SK-N-SH (cell line): ENCODE data around the gene AQP9. TPM values are rescaled to one million over a fixed set of nuclear protein-coding genes. Genes with fewer than 3 reads are reported as not detected.

ENCODE experiments used
- CTCF ChIA-PET: fragments of 300-600, 350-600 bp; formaldehyde crosslinking; extraction: SDS; loops from one replicate; lab custom pipeline; 2021; lab: Yijun Ruan, JAX
- POLR2A ChIA-PET: fragments of 350-600 bp; sonication (Branson Sonifier 250); formaldehyde crosslinking; extraction: SDS; loops from one replicate; lab custom pipeline; 2020; ENCODE audit warnings: antibody characterized with exemption, inconsistent platforms; lab: Yijun Ruan, JAX
- DNase-seq: peaks from one replicate; pipeline ENCODE4 v3.0.0; 2012
- H2AFZ ChIP-seq: fragments of 200-600 bp; sonication (generic); 2 replicates; pipeline ENCODE4 v1.8.1; 2016; ENCODE audit warnings: antibody characterized with exemption, mild to moderate bottlenecking, low read depth
- H3F3A ChIP-seq: fragments of 200-600 bp; sonication (generic); replicated peaks from 2 replicates; pipeline ENCODE3; 2016; ENCODE audit warnings: antibody characterized with exemption, mild to moderate bottlenecking; ENCODE audit not compliant: insufficient read depth
- H3K27ac ChIP-seq, 2 experiments: fragments of 200-500 bp in 1 of 2; fragments of 200-600 bp in 1 of 2; sonication (Bioruptor generic) in 1 of 2; sonication (generic), shearing (Covaris generic) in 1 of 2; 2 replicates each; pipeline versions ENCODE4 v1.5.1 to v1.6.1; 2014 to 2016; ENCODE audit warnings: low read depth in 2 of 2, inconsistent platforms in 1 of 2, low read length in 1 of 2, mild to moderate bottlenecking in 1 of 2, mixed read lengths in 1 of 2
- H3K27me3 ChIP-seq: fragments of 200-600 bp; sonication (generic), shearing (Covaris generic); 2 replicates; pipeline ENCODE4 v1.6.1; 2016; ENCODE audit warnings: mixed run types; ENCODE audit not compliant: insufficient read depth
- H3K36me3 ChIP-seq, 2 experiments: fragments of 200-500 bp in 1 of 2; fragments of 200-600 bp in 1 of 2; sonication (Bioruptor generic) in 1 of 2; sonication (generic) in 1 of 2; replicated peaks in 1 of 2; 2 replicates each; pipeline versions ENCODE3 to v1.5.1; 2014 to 2016; ENCODE audit warnings: low read length in 1 of 2, mild to moderate bottlenecking in 1 of 2; ENCODE audit not compliant: insufficient read depth in 2 of 2, control insufficient read depth in 1 of 2
- H3K4me1 ChIP-seq, 2 experiments: fragments of 200-500 bp in 1 of 2; fragments of 200-600 bp in 1 of 2; sonication (Bioruptor generic) in 1 of 2; sonication (generic), shearing (Covaris generic) in 1 of 2; 2 replicates each; pipeline versions ENCODE4 v1.5.1 to v1.6.1; 2014 to 2016; ENCODE audit warnings: low read depth in 1 of 2, low read length in 1 of 2, mixed run types in 1 of 2; ENCODE audit not compliant: insufficient read depth in 2 of 2, control insufficient read depth in 1 of 2
- H3K4me2 ChIP-seq: fragments of 200-600 bp; sonication (generic), shearing (Covaris generic); 2 replicates; pipeline ENCODE4 v1.6.1; 2017; ENCODE audit warnings: mixed run types
- H3K4me3 ChIP-seq, 2 experiments: fragments of 200-500 bp in 1 of 2; fragments of 200-600 bp in 1 of 2; sonication (Bioruptor generic) in 1 of 2; sonication (generic), shearing (Covaris generic) in 1 of 2; 2 replicates each; pipeline versions ENCODE4 v1.5.1 to v1.8.1; 2014 to 2016; ENCODE audit warnings: low read depth in 2 of 2, inconsistent platforms in 1 of 2, low read length in 1 of 2, mild to moderate bottlenecking in 1 of 2, mixed read lengths in 1 of 2, moderate library complexity in 1 of 2
- H3K79me2 ChIP-seq: fragments of 200-600 bp; sonication (generic); 2 replicates; pipeline ENCODE4 v1.8.1; 2017; ENCODE audit warnings: mild to moderate bottlenecking; ENCODE audit not compliant: insufficient read depth
- H3K9ac ChIP-seq: fragments of 200-600 bp; sonication (generic); 2 replicates; pipeline ENCODE4 v1.6.1; 2017; ENCODE audit warnings: mixed run types
- H3K9me2 ChIP-seq: fragments of 200-600 bp; sonication (generic); 2 replicates; pipeline ENCODE4 v1.6.1; 2017; ENCODE audit warnings: mixed run types
- H3K9me3 ChIP-seq: fragments of 200-600 bp; sonication (generic); 2 replicates; pipeline ENCODE4 v1.6.1; 2017; ENCODE audit warnings: mixed run types, mild to moderate bottlenecking, moderate library complexity
- H4K20me1 ChIP-seq: fragments of 200-600 bp; sonication (generic); 2 replicates; pipeline ENCODE4 v1.6.1; 2017; ENCODE audit warnings: mild to moderate bottlenecking, mixed run types; ENCODE audit not compliant: insufficient read depth
- CHD2 ChIP-seq: fragments of 150-350 bp; IDR thresholded peaks from 2 replicates; pipeline ENCODE4 v1.6.1; 2018; ENCODE audit warnings: low read length; ENCODE audit not compliant: partially characterized antibody
- CTCF ChIP-seq: fragments of 200-600 bp; sonication (generic); IDR thresholded peaks from 2 replicates; pipeline ENCODE4 v1.6.1; 2017; ENCODE audit warnings: antibody characterized with exemption, mild to moderate bottlenecking, moderate library complexity
- ELF1 ChIP-seq: IDR thresholded peaks from 2 replicates; pipeline ENCODE4 v1.4.0; 2012
- EP300 ChIP-seq, 2 experiments: IDR thresholded peaks; 2 replicates each; pipeline versions ENCODE4 v1.4.0 to v1.6.1; 2012; ENCODE audit warnings: borderline replicate concordance in 1 of 2, low read depth in 1 of 2, low read length in 1 of 2
- EZH2phosphoT487 ChIP-seq: fragments of 200-600 bp; sonication (generic); IDR thresholded peaks from 2 replicates; pipeline ENCODE4 v1.6.1; 2017; ENCODE audit warnings: low read depth, mixed run types, mild to moderate bottlenecking, antibody characterized with exemption, moderate library complexity, borderline replicate concordance
- FOXJ3 ChIP-seq: sonication (generic); formaldehyde crosslinking; IDR thresholded peaks from 2 replicates; pipeline ENCODE4 v1.5.1; 2020; ENCODE audit warnings: mild to moderate bottlenecking, missing genetic modification reagents
- FOXM1 ChIP-seq: IDR thresholded peaks from 2 replicates; pipeline ENCODE4 v1.4.0; 2012; ENCODE audit warnings: low read depth, mild to moderate bottlenecking
- GABPA ChIP-seq: IDR thresholded peaks from 2 replicates; pipeline ENCODE4 v1.4.0; 2012; ENCODE audit warnings: low read depth, mild to moderate bottlenecking
- GATA2 ChIP-seq: sonication (generic); formaldehyde crosslinking; IDR thresholded peaks from 2 replicates; pipeline ENCODE4 v1.5.0; 2020; ENCODE audit warnings: mild to moderate bottlenecking, missing genetic modification reagents
- IRF3 ChIP-seq: fragments of 150-350 bp; IDR thresholded peaks from 2 replicates; pipeline ENCODE4 v1.6.1; 2016; ENCODE audit warnings: mild to moderate bottlenecking, low read depth, low read length
- JUND ChIP-seq: IDR thresholded peaks from 2 replicates; pipeline ENCODE4 v1.4.0; 2012
- MAX ChIP-seq: IDR thresholded peaks from 2 replicates; pipeline ENCODE4 v1.4.0; 2012; ENCODE audit warnings: low read depth
- MXI1 ChIP-seq: IDR thresholded peaks from 2 replicates; pipeline ENCODE4 v1.6.1; 2012; ENCODE audit warnings: mild to moderate bottlenecking, low read depth, low read length, improper control_type of control experiment
- NFIC ChIP-seq: IDR thresholded peaks from 2 replicates; pipeline ENCODE4 v1.4.0; 2012; ENCODE audit warnings: borderline replicate concordance
- POLR2AphosphoS5 ChIP-seq: IDR thresholded peaks from 2 replicates; pipeline ENCODE4 v1.6.1; 2012; ENCODE audit warnings: low read depth, low read length
- RAD21 ChIP-seq: IDR thresholded peaks from 2 replicates; pipeline ENCODE4 v1.6.1; 2012; ENCODE audit warnings: mild to moderate bottlenecking, low read length
- REST ChIP-seq: IDR thresholded peaks from 2 replicates; pipeline ENCODE4 v1.6.1; 2012; ENCODE audit warnings: mild to moderate bottlenecking, low read depth, low read length, moderate library complexity
- RFX5 ChIP-seq: IDR thresholded peaks from 2 replicates; pipeline ENCODE4 v1.6.1; 2012; ENCODE audit warnings: mild to moderate bottlenecking, improper control_type of control experiment, low read length
- SMC3 ChIP-seq: IDR thresholded peaks from 2 replicates; pipeline ENCODE4 v1.6.1; 2012; ENCODE audit warnings: low read depth, low read length, improper control_type of control experiment
- TAF1 ChIP-seq: IDR thresholded peaks from 2 replicates; pipeline ENCODE4 v1.6.1; 2012; ENCODE audit warnings: low read depth, mild to moderate bottlenecking, low read length, moderate library complexity, borderline replicate concordance
- WGBS: methylation state at CpG from one replicate; pipeline ENCODE4 v1.1.6; 2017; ENCODE audit warnings: low lambda C conversion rate; 5-methylcytosine and 5-hydroxymethylcytosine counted together
- polyA plus RNA-seq, 3 experiments: library from polyadenylated mRNA; depleted of rRNA; stranded (reverse); fragments of >200 nt; gene quantifications; 2 replicates each; pipeline ENCODE4 v1.2.3, GENCODE V29; 2012

AQP9 gene
- polyA plus RNA-seq, 1 of the 3 experiments (the other 2 are of a cell fraction) = not detected

DNA sequence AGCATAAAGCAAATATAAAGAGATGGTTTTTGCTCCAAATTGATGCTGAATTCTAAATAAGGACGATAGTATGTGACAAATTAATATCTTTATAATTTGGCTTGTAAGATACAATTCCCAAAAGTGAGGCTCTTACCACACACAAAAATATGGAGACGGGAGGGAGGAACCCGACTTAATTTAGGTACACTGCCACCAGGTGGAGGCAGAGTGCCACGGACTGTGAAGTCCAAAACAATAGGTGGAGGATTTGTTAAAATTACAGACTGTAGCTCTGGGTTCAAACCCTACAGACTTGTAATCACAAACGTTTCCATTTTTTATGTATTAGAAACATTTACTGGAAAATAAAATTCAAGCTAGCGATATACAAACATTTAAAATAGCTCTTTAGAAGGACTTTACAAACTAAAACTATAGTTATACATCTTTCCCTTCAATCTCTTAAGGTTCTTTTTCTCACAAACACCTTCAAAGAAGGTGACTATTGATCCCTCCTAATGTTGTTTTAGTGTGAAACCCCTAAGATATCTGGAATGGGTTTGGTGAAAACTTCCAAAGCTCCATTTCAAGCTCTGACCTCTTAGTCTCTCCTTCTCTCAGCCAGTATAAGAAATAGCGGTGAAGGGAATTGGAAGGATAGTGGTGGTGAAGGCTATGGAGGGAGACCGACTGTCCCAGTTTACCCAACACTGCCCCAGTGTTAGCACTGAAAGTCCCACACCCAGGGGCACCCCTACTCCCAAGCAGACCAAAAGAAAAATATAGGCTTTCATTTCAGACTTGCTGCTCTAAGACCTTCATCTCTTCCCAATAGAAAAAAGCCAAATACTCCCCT lies 89.7 kb downstream of the AQP9 start:
- POLR2A ChIA-PET = interaction anchor here (1.3 kb wide), 1 partner anchor 543 kb away, joined by 4 read pairs; no protein-coding TSS in a partner anchor
- Histone ChIP-seq H3K36me3 (no peaks in the 10 kb centered on the region), H2AFZ (no peak overlapping the region), H3K79me2 (no peaks in the 10 kb centered on the region), H3K9me3 (no peaks in the 10 kb centered on the region), H3F3A (no peaks in the 10 kb centered on the region), H3K4me1 (peaks cover 4 to 20% of the 10 kb centered on the region in 2 experiments; a peak in 2 of 4 replicates), H3K9ac (no peak overlapping the region), H3K27me3 (no peaks in the 10 kb centered on the region), H3K27ac (no peak overlapping the region), H3K9me2 (no peaks in the 10 kb centered on the region), H3K4me3 (no peak overlapping the region; a peak in 1 of 4 replicates), H4K20me1 (no peaks in the 10 kb centered on the region), H3K4me2 (0 out of 2 replicates have a peak overlapping the region, but pooled peaks have one; percentile 15)
- TF ChIP-seq RAD21 = peak; percentile 98
- TF ChIP-seq CTCF = peak; percentile 96
- TF ChIP-seq SMC3 = peak; percentile 86
- no peak for TF ChIP-seq NFIC
- TF ChIP-seq CHD2 = peak; percentile 27
- TF ChIP-seq FOXM1 = no peak
- no peak for TF ChIP-seq RFX5
- peak; percentile 62 for DNase-seq
- 29% methylated on average over 8 of the region's 8 CpGs for WGBS
- CTCF ChIA-PET = interaction anchor here (0.6 to 2.9 kb wide), 36 partner anchors 9 to 1301 kb away, joined by 3 to 16 read pairs (median 4); partner anchors contain the start of gene MINDY2

- Histone ChIP-seq H3K4me1 (peaks cover 4 to 14% of the 10 kb centered on the region in 2 experiments; a peak in 2 of 4 replicates), H3K9ac (no peak overlapping the region), H3K4me3 (no peak overlapping the region), H3F3A (no peaks in the 10 kb centered on the region), H4K20me1 (no peaks in the 10 kb centered on the region), H3K27me3 (no peaks in the 10 kb centered on the region), H3K9me3 (no peaks in the 10 kb centered on the region), H3K27ac (no peak overlapping the region), H3K4me2 (0 out of 2 replicates have a peak overlapping the region, but pooled peaks have one; percentile 15), H3K79me2 (no peaks in the 10 kb centered on the region), H2AFZ (no peak overlapping the region), H3K36me3 (no peaks in the 10 kb centered on the region), H3K9me2 (no peaks in the 10 kb centered on the region)
- POLR2A ChIA-PET = interaction anchor here (1.3 kb wide), 1 partner anchor 542 kb away, joined by 4 read pairs; no protein-coding TSS in a partner anchor
- CTCF ChIA-PET = interaction anchor here (0.8 to 2.9 kb wide), 20 partner anchors 13 to 1288 kb away, joined by 3 to 16 read pairs (median 4); partner anchors contain the start of gene MINDY2
- DNase-seq = no peak
- 10% methylated on average over 1 of the region's 1 CpG for WGBS
- no peak for TF ChIP-seq ELF1
- TF ChIP-seq EZH2phosphoT487 = no peak
- TF ChIP-seq REST = no peak
- no peak for TF ChIP-seq FOXJ3 (CRISPR knock-in tag)
- no peak for TF ChIP-seq TAF1
- TF ChIP-seq EP300 (IDR thresholded peaks at IDR 0.05; ENCODE audit: borderline replicate concordance in 1 of 2, low read depth in 1 of 2, low read length in 1 of 2) = no peak
- no peak for TF ChIP-seq MXI1
- TF ChIP-seq IRF3 = no peak
- TF ChIP-seq JUND = no peak
- no peak for TF ChIP-seq GATA2 (CRISPR knock-in tag)
- no peak for TF ChIP-seq POLR2AphosphoS5
- no peak for TF ChIP-seq SMC3
- no peak for TF ChIP-seq RFX5
- no peak for TF ChIP-seq MAX
- TF ChIP-seq NFIC = no peak
- TF ChIP-seq GABPA = no peak
These were observed 90.5 kb downstream of the AQP9 start for GRCh38 chr15:58228718-58229117.
